K562 (cell line): ENCODE data around the gene ATRX. TPM values are rescaled to one million over a fixed set of nuclear protein-coding genes. Genes with fewer than 3 reads are reported as not detected.

Source experiments
- AFF1 ChIP-seq, 2 experiments: fragments of 450-650 bp; IDR thresholded peaks; 2 replicates each; pipeline ENCODE4 v1.6.1; 2018; ENCODE audit warnings: mild to moderate bottlenecking in 2 of 2, low read depth in 1 of 2; ENCODE audit not compliant: partially characterized antibody in 2 of 2
- HLTF ChIP-seq: fragments of 450-650 bp; IDR thresholded peaks from 2 replicates; pipeline ENCODE4 v1.6.1; 2016
- HNRNPH1 ChIP-seq: fragments of 200-400 bp; formaldehyde crosslinking; optimal IDR thresholded peaks from 2 replicates; pipeline ENCODE3; 2017; ENCODE audit warnings: low read depth, mild to moderate bottlenecking, low read length, moderate library complexity
- LARP7 ChIP-seq: fragments of 450-650 bp; IDR thresholded peaks from 2 replicates; pipeline ENCODE4 v1.6.1; 2016
- MEF2D ChIP-seq: conservative IDR thresholded peaks from 2 replicates; pipeline ENCODE4 v1.6.1; 2016; ENCODE audit warnings: low read depth, missing genetic modification characterization, missing compliant biosample characterization
- PHTF2 ChIP-seq: fragments of 250-450 bp; sonication (Bioruptor Pico); IDR thresholded peaks from 2 replicates; pipeline ENCODE4 v1.5.0; 2021; ENCODE audit warnings: mild to moderate bottlenecking
- TSHZ1 ChIP-seq: fragments of 250-450 bp; sonication (Bioruptor Pico); IDR thresholded peaks from 2 replicates; pipeline ENCODE4 v1.4.0; 2020; ENCODE audit warnings: mild to moderate bottlenecking, moderate library complexity
- ZEB2 ChIP-seq: fragments of 450-650 bp; IDR thresholded peaks from 2 replicates; pipeline ENCODE4 v1.6.1; 2016
- ZNF347 ChIP-seq: fragments of 450-650 bp; formaldehyde crosslinking; IDR thresholded peaks from 2 replicates; pipeline ENCODE4 v1.4.0; 2020; ENCODE audit warnings: low read depth, mild to moderate bottlenecking, moderate library complexity
- ZNF785 ChIP-seq: fragments of 250-450 bp; sonication (Bioruptor Pico); IDR thresholded peaks from 2 replicates; pipeline ENCODE4 v1.4.0; 2020; ENCODE audit warnings: mild to moderate bottlenecking
- polyA plus RNA-seq, 8 experiments: library from polyadenylated mRNA; depleted of rRNA in 4 of 8; stranded (reverse) in 5 of 8; unstranded in 3 of 8; fragments of >200 nt; fragmentation: Nextera tagmentation in 2 of 8; fragmentation: Illumina TruSeq in 1 of 8; extraction: Ambion mirVana in 2 of 8; extraction: Trizol in 1 of 8; gene quantifications; 2 replicates each; pipeline versions ENCODE4 v1.2.1 to v1.2.3, GENCODE V29; 2011 to 2014; ENCODE audit warnings: inconsistent platforms in 1 of 8, missing spikeins in 1 of 8
- total RNA-seq, 7 experiments: library from RNA; depleted of rRNA in 6 of 7; stranded (reverse); fragments of >200 nt in 6 of 7; fragmentation: Illumina TruSeq in 2 of 7; extraction: Trizol in 2 of 7; gene quantifications; 2 replicates each; pipeline versions ENCODE4 v1.2.1 to v1.2.3, GENCODE V29; 2011 to 2021; ENCODE audit warnings: low replicate concordance in 1 of 7

Gene ATRX
- total and polyA plus RNA-seq, 9 of the 15 experiments (the other 6 are each of a cell fraction or from before 2014, with no cell fraction given): 7.7 to 23.1 (median 20.2) TPM

GRCh38 chrX:77771601-77772000 lies 14.4 kb downstream of the ATRX start (continued):
- no peak for TF ChIP-seq AFF1 (IDR thresholded peaks at IDR 0.05; ENCODE audit: low read depth in 1 of 2, partially characterized antibody in 2 of 2)
- TF ChIP-seq MEF2D: no peak
- no peak for TF ChIP-seq HNRNPH1
- TF ChIP-seq LARP7: no peak
- TF ChIP-seq ZEB2: no peak
- no peak for TF ChIP-seq PHTF2 (CRISPR knock-in tag)
- no peak for TF ChIP-seq HLTF
- TF ChIP-seq ZNF785 (CRISPR knock-in tag): no peak
- no peak for TF ChIP-seq TSHZ1 (CRISPR knock-in tag)
- TF ChIP-seq ZNF347 (CRISPR knock-in tag): no peak
